HepG2 (cell line): Measurements from ENCODE around the gene ARHGAP45. TPM values are rescaled to one million over a fixed set of nuclear protein-coding genes. Genes with fewer than 3 reads are reported as not detected.

Experiments used
- ATM ChIP-seq: fragments of 450-650 bp; IDR thresholded peaks from 2 replicates; pipeline ENCODE4 v1.7.1; 2017; ENCODE audit warnings: mild to moderate bottlenecking, borderline replicate concordance
- FOSL2 ChIP-seq: sonication (generic); formaldehyde crosslinking; IDR thresholded peaks from 2 replicates; pipeline ENCODE4 v1.4.0; 2020; ENCODE audit warnings: missing genetic modification reagents
- HDAC6 ChIP-seq: fragments of 200-600 bp; sonication (generic); IDR thresholded peaks from 2 replicates; pipeline ENCODE4 v1.7.0; 2017; ENCODE audit warnings: mild to moderate bottlenecking, antibody characterized with exemption, low read length, low read depth
- LCORL ChIP-seq, 2 experiments: fragments of 450-650 bp in 1 of 2; sonication (generic) in 1 of 2; formaldehyde crosslinking in 1 of 2; IDR thresholded peaks; 2 replicates each; pipeline versions ENCODE4 v1.5.0 to v1.6.1; 2017 to 2020; ENCODE audit warnings: antibody characterized with exemption in 1 of 2, missing genetic modification reagents in 1 of 2
- MTA3 ChIP-seq: sonication (generic); formaldehyde crosslinking; IDR thresholded peaks from 2 replicates; pipeline ENCODE4 v1.4.0; 2020; ENCODE audit warnings: missing genetic modification reagents
- NONO ChIP-seq, 2 experiments: fragments of 450-650 bp in 1 of 2; sonication (generic) in 1 of 2; formaldehyde crosslinking in 1 of 2; IDR thresholded peaks in 1 of 2; conservative IDR thresholded peaks in 1 of 2; 2 replicates each; pipeline versions ENCODE4 v1.6.1 to v1.8.0; 2017 to 2022; ENCODE audit warnings: mild to moderate bottlenecking in 1 of 2, missing genetic modification reagents in 1 of 2, moderate library complexity in 1 of 2
- NR2F2 ChIP-seq: IDR thresholded peaks from 2 replicates; pipeline ENCODE4 v1.6.1; 2012; ENCODE audit warnings: low read depth, inconsistent platforms, borderline replicate concordance
- NR2F6 ChIP-seq, 2 experiments: IDR thresholded peaks; 2 replicates each; pipeline ENCODE4 v1.6.1; 2016; ENCODE audit warnings: antibody characterized with exemption in 1 of 2, mild to moderate bottlenecking in 1 of 2
- SMAD9 ChIP-seq: sonication (generic); formaldehyde crosslinking; IDR thresholded peaks from 2 replicates; pipeline ENCODE4 v1.5.1; 2020; ENCODE audit warnings: mild to moderate bottlenecking, missing genetic modification reagents
- TMF1 ChIP-seq: sonication (generic); formaldehyde crosslinking; IDR thresholded peaks from 2 replicates; pipeline ENCODE4 v1.8.1; 2022; ENCODE audit warnings: low read depth, missing genetic modification reagents
- TOE1 ChIP-seq: sonication (generic); formaldehyde crosslinking; IDR thresholded peaks from 2 replicates; pipeline ENCODE4 v1.4.0; 2020; ENCODE audit warnings: mild to moderate bottlenecking, missing genetic modification reagents
- U2AF2 ChIP-seq: fragments of 200-400 bp; formaldehyde crosslinking; IDR thresholded peaks from 2 replicates; pipeline ENCODE4 v1.6.1; 2017; ENCODE audit warnings: low read depth, mild to moderate bottlenecking, low read length
- ZFP41 ChIP-seq: sonication (generic); formaldehyde crosslinking; IDR thresholded peaks from 2 replicates; pipeline ENCODE4 v1.4.0; 2020; ENCODE audit warnings: mild to moderate bottlenecking, missing genetic modification reagents, borderline replicate concordance
- ZNF207 ChIP-seq: fragments of 450-650 bp; IDR thresholded peaks from 2 replicates; pipeline ENCODE4 v1.6.1; 2016; ENCODE audit warnings: antibody characterized with exemption, borderline replicate concordance
- ZNF382 ChIP-seq: sonication (generic); formaldehyde crosslinking; IDR thresholded peaks from 2 replicates; pipeline ENCODE4 v1.5.0; 2020; ENCODE audit warnings: missing genetic modification reagents, mild to moderate bottlenecking, borderline replicate concordance
- ZNF383 ChIP-seq: sonication (generic); formaldehyde crosslinking; IDR thresholded peaks from 2 replicates; pipeline ENCODE4 v1.4.0; 2020; ENCODE audit warnings: missing genetic modification reagents, mild to moderate bottlenecking, borderline replicate concordance
- ZNF460 ChIP-seq: sonication (generic); formaldehyde crosslinking; IDR thresholded peaks from 2 replicates; pipeline ENCODE4 v1.5.1; 2020; ENCODE audit warnings: missing genetic modification reagents, mild to moderate bottlenecking, borderline replicate concordance
- ZNF567 ChIP-seq: sonication (generic); formaldehyde crosslinking; IDR thresholded peaks from 2 replicates; pipeline ENCODE4 v1.8.1; 2023; ENCODE audit warnings: mild to moderate bottlenecking, missing genetic modification reagents, borderline replicate concordance
- ZNF569 ChIP-seq: sonication (generic); formaldehyde crosslinking; IDR thresholded peaks from 2 replicates; pipeline ENCODE4 v1.5.0; 2020; ENCODE audit warnings: mild to moderate bottlenecking, missing genetic modification reagents, moderate library complexity, borderline replicate concordance
- ZNF605 ChIP-seq: sonication (generic); formaldehyde crosslinking; IDR thresholded peaks from 2 replicates; pipeline ENCODE4 v1.8.0; 2022; ENCODE audit warnings: mild to moderate bottlenecking, missing genetic modification reagents
- ZNF674 ChIP-seq: sonication (generic); formaldehyde crosslinking; IDR thresholded peaks from 2 replicates; pipeline ENCODE4 v1.5.0; 2020; ENCODE audit warnings: low read depth, mild to moderate bottlenecking, missing genetic modification reagents
- ZNF879 ChIP-seq: sonication (generic); formaldehyde crosslinking; IDR thresholded peaks from 2 replicates; pipeline ENCODE4 v1.8.1; 2023; ENCODE audit warnings: missing genetic modification reagents
- polyA plus RNA-seq, 8 experiments: library from polyadenylated mRNA; depleted of rRNA in 3 of 8; stranded (reverse) in 7 of 8; unstranded in 1 of 8; fragments of >200 nt; fragmentation: Illumina TruSeq in 4 of 8; extraction: Trizol in 4 of 8; gene quantifications; 2 replicates each; pipeline versions ENCODE4 v1.2.1 to v1.2.3, GENCODE V29; 2011 to 2016; ENCODE audit warnings: low read depth in 4 of 8, missing spikeins in 1 of 8, mixed read lengths in 1 of 8; ENCODE audit not compliant: insufficient read depth in 1 of 8
- total RNA-seq, 5 experiments: library from RNA; depleted of rRNA; stranded (reverse); fragments of >200 nt; fragmentation: Illumina TruSeq; extraction: Trizol; gene quantifications; 2 replicates each; pipeline ENCODE4 v1.2.3, GENCODE V29; 2016; ENCODE audit warnings: low read depth in 1 of 5
- TF ChIP-seq, protein P1 (sequence below): sonication (generic); formaldehyde crosslinking; IDR thresholded peaks from 2 replicates; pipeline ENCODE4 v1.4.0; 2020; ENCODE audit warnings: mild to moderate bottlenecking, missing genetic modification reagents
- TF ChIP-seq, protein P2 (sequence below): sonication (generic); formaldehyde crosslinking; IDR thresholded peaks from 2 replicates; pipeline ENCODE4 v1.4.0; 2020; ENCODE audit warnings: low read depth, mild to moderate bottlenecking, missing genetic modification reagents
- TF ChIP-seq, protein P3 (sequence below): sonication (generic); formaldehyde crosslinking; IDR thresholded peaks from 2 replicates; pipeline ENCODE4 v1.4.0; 2020; ENCODE audit warnings: missing genetic modification reagents
- TF ChIP-seq, protein P4 (sequence below): sonication (generic); formaldehyde crosslinking; IDR thresholded peaks from 2 replicates; pipeline ENCODE4 v1.5.0; 2020; ENCODE audit warnings: mild to moderate bottlenecking, missing genetic modification reagents, moderate library complexity

The ARHGAP45 gene
- total and polyA plus RNA-seq, 2 of the 13 experiments (the other 11 are each of a cell fraction or from before 2014, with no cell fraction given): 0.84 to 32.0 TPM

DNA sequence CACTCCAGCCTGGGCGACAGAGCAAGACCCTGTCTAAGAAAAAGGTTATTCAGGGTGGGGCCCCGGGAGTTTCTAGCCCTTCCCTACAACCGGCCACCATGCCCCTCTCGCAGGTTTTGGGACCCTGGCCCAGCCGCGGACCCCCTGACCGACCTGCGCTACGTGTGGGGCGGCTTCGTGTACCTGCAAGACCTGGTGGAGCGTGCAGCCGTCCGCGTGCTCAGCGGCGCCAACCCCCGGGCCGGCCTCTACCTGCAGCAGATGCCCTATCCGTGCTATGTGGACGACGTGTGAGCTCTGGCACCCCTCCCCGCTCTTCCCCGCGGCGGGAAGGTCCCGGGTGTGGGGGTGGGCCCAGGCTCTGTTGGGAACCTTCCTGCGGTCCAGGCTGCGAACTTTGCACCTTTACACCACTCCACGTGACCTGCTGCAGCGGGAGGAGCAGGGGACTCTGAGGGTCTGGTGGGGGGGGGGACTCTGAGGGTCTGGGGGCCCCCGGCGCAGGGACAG, 20.8 kb upstream of the ARHGAP45 start (continued):
- no peak for TF ChIP-seq NR2F2
- no peak for TF ChIP-seq ZNF567 (CRISPR knock-in tag)
- no peak for TF ChIP-seq ZNF879 (CRISPR knock-in tag)
- TF ChIP-seq ZFP41 (CRISPR knock-in tag): no peak; the same call in 1 of the 2 replicates
- TF ChIP-seq, protein P1, sequence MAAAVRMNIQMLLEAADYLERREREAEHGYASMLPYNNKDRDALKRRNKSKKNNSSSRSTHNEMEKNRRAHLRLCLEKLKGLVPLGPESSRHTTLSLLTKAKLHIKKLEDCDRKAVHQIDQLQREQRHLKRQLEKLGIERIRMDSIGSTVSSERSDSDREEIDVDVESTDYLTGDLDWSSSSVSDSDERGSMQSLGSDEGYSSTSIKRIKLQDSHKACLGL (CRISPR knock-in tag): peak; percentile 66; the same call in 1 of the 2 replicates
- no peak for TF ChIP-seq TMF1 (CRISPR knock-in tag)
- peak; percentile 37; the same call in 1 of the 2 replicates for TF ChIP-seq ZNF569 (CRISPR knock-in tag)
- TF ChIP-seq MTA3 (CRISPR knock-in tag): no peak
- no peak; the same call in 1 of the 2 replicates for TF ChIP-seq ZNF460 (CRISPR knock-in tag)
- TF ChIP-seq, protein P2, sequence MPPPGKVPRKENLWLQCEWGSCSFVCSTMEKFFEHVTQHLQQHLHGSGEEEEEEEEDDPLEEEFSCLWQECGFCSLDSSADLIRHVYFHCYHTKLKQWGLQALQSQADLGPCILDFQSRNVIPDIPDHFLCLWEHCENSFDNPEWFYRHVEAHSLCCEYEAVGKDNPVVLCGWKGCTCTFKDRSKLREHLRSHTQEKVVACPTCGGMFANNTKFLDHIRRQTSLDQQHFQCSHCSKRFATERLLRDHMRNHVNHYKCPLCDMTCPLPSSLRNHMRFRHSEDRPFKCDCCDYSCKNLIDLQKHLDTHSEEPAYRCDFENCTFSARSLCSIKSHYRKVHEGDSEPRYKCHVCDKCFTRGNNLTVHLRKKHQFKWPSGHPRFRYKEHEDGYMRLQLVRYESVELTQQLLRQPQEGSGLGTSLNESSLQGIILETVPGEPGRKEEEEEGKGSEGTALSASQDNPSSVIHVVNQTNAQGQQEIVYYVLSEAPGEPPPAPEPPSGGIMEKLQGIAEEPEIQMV: no peak
- no peak for TF ChIP-seq LCORL (IDR thresholded peaks at IDR 0.05)
- peak; percentile 51 for TF ChIP-seq LCORL (CRISPR knock-in tag; IDR thresholded peaks at IDR 0.05)
- TF ChIP-seq ZNF674 (CRISPR knock-in tag): no peak
- TF ChIP-seq HDAC6: no peak
- no peak for TF ChIP-seq ATM
- TF ChIP-seq FOSL2: no peak
- TF ChIP-seq SMAD9 (CRISPR knock-in tag): 0 out of 2 replicates have a peak, but pooled peaks have one; percentile 83
- TF ChIP-seq, protein P3, sequence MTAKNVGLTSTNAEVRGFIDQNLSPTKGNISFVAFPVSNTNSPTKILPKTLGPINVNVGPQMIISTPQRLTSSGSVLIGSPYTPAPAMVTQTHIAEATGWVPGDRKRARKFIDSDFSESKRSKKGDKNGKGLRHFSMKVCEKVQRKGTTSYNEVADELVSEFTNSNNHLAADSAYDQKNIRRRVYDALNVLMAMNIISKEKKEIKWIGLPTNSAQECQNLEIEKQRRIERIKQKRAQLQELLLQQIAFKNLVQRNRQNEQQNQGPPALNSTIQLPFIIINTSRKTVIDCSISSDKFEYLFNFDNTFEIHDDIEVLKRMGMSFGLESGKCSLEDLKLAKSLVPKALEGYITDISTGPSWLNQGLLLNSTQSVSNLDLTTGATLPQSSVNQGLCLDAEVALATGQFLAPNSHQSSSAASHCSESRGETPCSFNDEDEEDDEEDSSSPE: peak; percentile 78
- TF ChIP-seq ZNF207: no peak
- TF ChIP-seq, protein P4, sequence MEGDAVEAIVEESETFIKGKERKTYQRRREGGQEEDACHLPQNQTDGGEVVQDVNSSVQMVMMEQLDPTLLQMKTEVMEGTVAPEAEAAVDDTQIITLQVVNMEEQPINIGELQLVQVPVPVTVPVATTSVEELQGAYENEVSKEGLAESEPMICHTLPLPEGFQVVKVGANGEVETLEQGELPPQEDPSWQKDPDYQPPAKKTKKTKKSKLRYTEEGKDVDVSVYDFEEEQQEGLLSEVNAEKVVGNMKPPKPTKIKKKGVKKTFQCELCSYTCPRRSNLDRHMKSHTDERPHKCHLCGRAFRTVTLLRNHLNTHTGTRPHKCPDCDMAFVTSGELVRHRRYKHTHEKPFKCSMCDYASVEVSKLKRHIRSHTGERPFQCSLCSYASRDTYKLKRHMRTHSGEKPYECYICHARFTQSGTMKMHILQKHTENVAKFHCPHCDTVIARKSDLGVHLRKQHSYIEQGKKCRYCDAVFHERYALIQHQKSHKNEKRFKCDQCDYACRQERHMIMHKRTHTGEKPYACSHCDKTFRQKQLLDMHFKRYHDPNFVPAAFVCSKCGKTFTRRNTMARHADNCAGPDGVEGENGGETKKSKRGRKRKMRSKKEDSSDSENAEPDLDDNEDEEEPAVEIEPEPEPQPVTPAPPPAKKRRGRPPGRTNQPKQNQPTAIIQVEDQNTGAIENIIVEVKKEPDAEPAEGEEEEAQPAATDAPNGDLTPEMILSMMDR (CRISPR knock-in tag): peak; percentile 68
- no peak for TF ChIP-seq NONO (IDR thresholded peaks at IDR 0.05)
- peak; percentile 62; the same call in 1 of the 2 replicates for TF ChIP-seq NONO (CRISPR knock-in tag; conservative IDR thresholded peaks at IDR 0.05)
- no peak for TF ChIP-seq NR2F6 (IDR thresholded peaks at IDR 0.05)
- peak; percentile 24; the same call in 1 of the 2 replicates for TF ChIP-seq NR2F6 (CRISPR knock-in tag; IDR thresholded peaks at IDR 0.05)
- no peak for TF ChIP-seq TOE1
- TF ChIP-seq ZNF383 (CRISPR knock-in tag): no peak
- TF ChIP-seq U2AF2: no peak
- TF ChIP-seq ZNF605 (CRISPR knock-in tag): peak; percentile 83; the same call in 1 of the 2 replicates
- no peak for TF ChIP-seq ZNF382 (CRISPR knock-in tag)
